ENCODE measurements around the gene LCE3C.
"Not testable (repeated sequence)": the region's sequence is repeated elsewhere in the genome, so short reads cannot be mapped to it uniquely, and the experiment has no call there.

The LCE3C gene

GRCh38 chr1:152599934-152600333 is at the start of gene LCE3C:
Gene LCE3C (plus strand): TSS chr1:152600234. CDS start chr1:152600732, 498 bp downstream.
- no peaks in the 10 kb centered on the region for H3K9me3 Mint-ChIP-seq
- H3K36me3 Mint-ChIP-seq, result no peaks in the 10 kb centered on the region
- DNase-seq (ENCODE audit: low spot score in 2 of 2) (no peak), ATAC-seq (no peak)
- H3K4me3 Mint-ChIP-seq, result no peak within 1 kb of the TSS
- H3K4me1 Mint-ChIP-seq, result no peaks in the 10 kb centered on the region
- H3K27ac Mint-ChIP-seq, result no peak within 1 kb of the TSS

DNA sequence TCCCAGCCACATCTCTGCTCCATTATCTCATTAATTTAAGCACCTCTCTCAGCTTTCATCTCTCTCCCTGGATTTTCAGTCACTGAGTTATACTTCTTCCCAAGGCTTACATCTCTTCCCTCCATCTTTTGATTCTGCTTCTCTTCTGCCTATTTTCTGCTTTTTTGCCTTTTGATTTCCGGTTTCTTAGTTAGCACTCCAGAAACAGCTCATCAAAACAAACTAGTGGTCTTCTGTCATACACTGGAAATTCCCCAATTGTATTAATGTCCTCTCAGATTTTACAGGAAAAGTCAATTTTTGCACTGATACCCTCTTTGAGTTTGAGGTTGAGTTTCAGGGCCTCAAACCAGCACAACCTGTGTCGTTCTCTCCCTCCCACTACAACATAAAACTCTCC is 34.9 kb upstream of the LCE3C start:
- Mint-ChIP-seq H3K27ac (peak overlapping the region; percentile 2), H3K36me3 (no peaks in the 10 kb centered on the region), H3K9me3 (peaks cover 4% of the 10 kb centered on the region), H3K4me1 (peaks cover 9% of the 10 kb centered on the region), H3K4me3 (no peak overlapping the region)
- ATAC-seq, result no peak
- no peak for DNase-seq (ENCODE audit: low spot score in 2 of 2)

GRCh38 chr1:152565535-152566215 is 34.4 kb upstream of the LCE3C start:
- ATAC-seq, result peak; percentile 21
- H3K27ac Mint-ChIP-seq, result peak overlapping the region; percentile 2
- no peak overlapping the region for H3K4me3 Mint-ChIP-seq
- DNase-seq (ENCODE audit: low spot score in 2 of 2), result no peak
- H3K4me1 Mint-ChIP-seq, result peaks cover 9% of the 10 kb centered on the region
- H3K9me3 Mint-ChIP-seq, result peaks cover 4% of the 10 kb centered on the region
- no peaks in the 10 kb centered on the region for H3K36me3 Mint-ChIP-seq

GRCh38 chr1:152566681-152567080 is 33.4 kb upstream of the LCE3C start, which contains the start of gene LCE3E:
Gene LCE3E (minus strand): TSS chr1:152566780. CDS start chr1:152566208, 572 bp downstream.
- Mint-ChIP-seq H3K4me3 (no peak within 1 kb of the TSS), H3K9me3 (peaks cover 4% of the 10 kb centered on the region), H3K4me1 (peaks cover 9% of the 10 kb centered on the region), H3K36me3 (no peaks in the 10 kb centered on the region), H3K27ac (peak within 1 kb of the TSS; percentile 2)
- ATAC-seq (peak; percentile 28), DNase-seq (ENCODE audit: low spot score in 2 of 2) (no peak)

GRCh38 chr1:152577168-152577567 is 22.9 kb upstream of the LCE3C start:
- Mint-ChIP-seq H3K4me3 (no peak overlapping the region), H3K4me1 (peaks cover 6% of the 10 kb centered on the region), H3K27ac (no peak overlapping the region), H3K36me3 (no peaks in the 10 kb centered on the region), H3K9me3 (no peaks in the 10 kb centered on the region)
- ATAC-seq (peak; percentile 97), DNase-seq (ENCODE audit: low spot score in 2 of 2) (peak in 1 of 2 donors; percentile 58)

- DNase-seq (ENCODE audit: low spot score in 2 of 2); H3K27ac Mint-ChIP-seq; H3K4me3 Mint-ChIP-seq; ATAC-seq; H3K4me1 Mint-ChIP-seq; H3K36me3 Mint-ChIP-seq; H3K9me3 Mint-ChIP-seq: not testable (repeated sequence)
Measured at GRCh38 chr1:152579526-152579925, 20.5 kb upstream of the LCE3C start.

- Mint-ChIP-seq H3K27ac (no peak within 1 kb of the TSS), H3K4me3 (no peak within 1 kb of the TSS), H3K4me1 (peaks cover 6% of the 10 kb centered on the region), H3K36me3 (no peaks in the 10 kb centered on the region), H3K9me3 (no peaks in the 10 kb centered on the region)
- ATAC-seq, result no peak
- DNase-seq (ENCODE audit: low spot score in 2 of 2), result no peak
Measured at GRCh38 chr1:152580433-152580832, 19.6 kb upstream of the LCE3C start, which contains the start of gene LCE3D. Gene LCE3D (minus strand): TSS chr1:152580516. CDS start chr1:152579936, 580 bp downstream.

- Mint-ChIP-seq H3K4me1 (no peaks in the 10 kb centered on the region), H3K27ac (no peak overlapping the region), H3K36me3 (no peaks in the 10 kb centered on the region), H3K4me3 (no peak overlapping the region), H3K9me3 (no peaks in the 10 kb centered on the region)
- no peak for DNase-seq (ENCODE audit: low spot score in 2 of 2)
- peak; percentile 61 for ATAC-seq
Measured at GRCh38 chr1:152582647-152583046, 17.4 kb upstream of the LCE3C start.

DNA sequence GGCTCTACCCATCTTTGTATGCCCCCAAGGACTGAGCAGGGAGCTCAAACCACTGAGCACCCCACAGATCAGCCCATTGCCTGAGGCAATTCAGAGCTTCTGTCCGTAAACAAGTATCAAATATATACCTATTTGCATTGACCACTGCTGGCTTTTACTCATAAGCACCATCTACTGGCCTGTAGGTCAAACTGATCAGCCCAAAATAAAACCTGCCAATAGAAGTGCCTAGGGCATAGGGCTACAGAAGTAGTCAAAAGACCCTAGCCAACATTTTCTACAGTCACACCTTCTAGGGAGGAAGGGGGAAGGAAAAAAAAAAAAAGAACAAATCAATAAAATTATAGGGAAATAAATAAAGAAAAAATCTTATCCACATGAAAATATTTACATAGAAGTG is 14.4 kb upstream of the LCE3C start:
- no peak overlapping the region for H3K4me3 Mint-ChIP-seq
- H3K27ac Mint-ChIP-seq, result no peak overlapping the region
- no peaks in the 10 kb centered on the region for H3K9me3 Mint-ChIP-seq
- H3K4me1 Mint-ChIP-seq, result no peaks in the 10 kb centered on the region
- no peaks in the 10 kb centered on the region for H3K36me3 Mint-ChIP-seq
- no peak for DNase-seq (ENCODE audit: low spot score in 2 of 2)
- no peak for ATAC-seq

DNA sequence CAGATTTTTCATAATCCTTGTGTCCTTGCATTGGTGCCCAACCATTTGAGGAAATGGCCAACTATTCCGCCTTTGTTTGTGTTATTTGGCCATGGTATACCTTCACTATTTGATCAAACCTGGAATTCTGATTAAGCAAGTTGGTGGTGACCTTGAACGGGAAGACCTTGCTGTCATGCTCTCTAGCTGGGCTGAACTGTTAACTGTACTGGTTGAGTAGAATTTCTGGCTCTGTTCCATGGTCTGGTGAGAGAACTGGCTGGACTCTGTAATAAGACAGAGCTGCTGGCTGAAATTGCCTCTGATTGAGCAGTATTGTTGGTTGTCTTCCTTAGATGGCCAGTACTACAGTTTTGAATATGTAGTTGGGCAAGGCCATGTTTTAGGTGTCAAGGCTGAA is 3.0 kb upstream of the LCE3C start:
- H3K36me3 Mint-ChIP-seq, result no peaks in the 10 kb centered on the region
- no peaks in the 10 kb centered on the region for H3K4me1 Mint-ChIP-seq
- ATAC-seq, result no peak
- H3K4me3 Mint-ChIP-seq, result no peak overlapping the region
- DNase-seq (ENCODE audit: low spot score in 2 of 2), result no peak
- H3K27ac Mint-ChIP-seq, result no peak overlapping the region
- H3K9me3 Mint-ChIP-seq, result no peaks in the 10 kb centered on the region

- ATAC-seq, result no peak
- H3K27ac Mint-ChIP-seq, result no peak within 1 kb of the TSS
- no peaks in the 10 kb centered on the region for H3K36me3 Mint-ChIP-seq
- DNase-seq (ENCODE audit: low spot score in 2 of 2), result no peak
- H3K9me3 Mint-ChIP-seq, result peaks cover 2% of the 10 kb centered on the region
- H3K4me1 Mint-ChIP-seq, result no peaks in the 10 kb centered on the region
- no peak within 1 kb of the TSS for H3K4me3 Mint-ChIP-seq
Measured at GRCh38 chr1:152613511-152613910, 13.5 kb downstream of the LCE3C start, which contains the start of gene LCE3B. Gene LCE3B (plus strand): TSS chr1:152613811. CDS start chr1:152613811, 0 bp downstream.

- DNase-seq (ENCODE audit: low spot score in 2 of 2), result no peak
- H3K4me3 Mint-ChIP-seq, result no peak overlapping the region
Measured at GRCh38 chr1:152621993-152622392, 22.0 kb downstream of the LCE3C start.

DNA sequence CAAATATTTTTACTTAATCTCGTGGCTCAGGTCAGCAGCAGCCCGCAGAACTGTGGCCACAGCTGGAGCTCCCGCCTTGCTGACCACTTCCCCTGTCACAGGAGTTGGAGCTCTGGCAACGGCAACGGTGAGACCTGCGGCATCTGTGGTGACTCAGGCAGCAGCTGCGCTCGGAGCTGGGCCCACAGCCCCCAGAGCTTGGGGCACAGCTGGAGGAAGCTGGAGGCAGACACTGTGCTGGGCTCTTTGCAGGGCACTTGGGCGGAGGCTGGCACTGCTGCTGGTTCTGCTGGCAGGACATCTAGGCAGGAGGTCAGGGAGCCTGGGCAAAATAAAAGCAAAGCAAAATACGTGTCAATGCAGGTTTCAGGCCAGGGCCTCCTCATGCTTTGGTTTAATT is 22.8 kb downstream of the LCE3C start, which contains the start of gene LCE3A:
Gene LCE3A, minus strand, starts transcription at position 301 of the 400 bp plus-strand sequence. Its CDS starts 0 bp downstream, at position 301.
- DNase-seq (ENCODE audit: low spot score in 2 of 2) (no peak), ATAC-seq (peak; percentile 52)
- H3K27ac Mint-ChIP-seq, result no peak within 1 kb of the TSS
- H3K9me3 Mint-ChIP-seq, result peaks cover 6% of the 10 kb centered on the region
- no peak within 1 kb of the TSS for H3K4me3 Mint-ChIP-seq
- peaks cover 13% of the 10 kb centered on the region for H3K4me1 Mint-ChIP-seq
- no peaks in the 10 kb centered on the region for H3K36me3 Mint-ChIP-seq

More at GRCh38 chr1:152621993-152622392, 22.0 kb downstream of the LCE3C start:
- Mint-ChIP-seq H3K4me1 (peaks cover 13% of the 10 kb centered on the region), H3K9me3 (peaks cover 6% of the 10 kb centered on the region), H3K36me3 (no peaks in the 10 kb centered on the region), H3K27ac (no peak overlapping the region)
- ATAC-seq, result no peak

GRCh38 chr1:152623203-152623844 is 23.3 kb downstream of the LCE3C start:
- H3K27ac Mint-ChIP-seq, result no peak overlapping the region
- H3K36me3 Mint-ChIP-seq, result no peaks in the 10 kb centered on the region
- DNase-seq (ENCODE audit: low spot score in 2 of 2) (peak; percentile 10 to 58), ATAC-seq (peak; percentile 66)
- peaks cover 13% of the 10 kb centered on the region for H3K4me1 Mint-ChIP-seq
- H3K9me3 Mint-ChIP-seq, result peaks cover 5% of the 10 kb centered on the region
- H3K4me3 Mint-ChIP-seq, result no peak overlapping the region

DNA sequence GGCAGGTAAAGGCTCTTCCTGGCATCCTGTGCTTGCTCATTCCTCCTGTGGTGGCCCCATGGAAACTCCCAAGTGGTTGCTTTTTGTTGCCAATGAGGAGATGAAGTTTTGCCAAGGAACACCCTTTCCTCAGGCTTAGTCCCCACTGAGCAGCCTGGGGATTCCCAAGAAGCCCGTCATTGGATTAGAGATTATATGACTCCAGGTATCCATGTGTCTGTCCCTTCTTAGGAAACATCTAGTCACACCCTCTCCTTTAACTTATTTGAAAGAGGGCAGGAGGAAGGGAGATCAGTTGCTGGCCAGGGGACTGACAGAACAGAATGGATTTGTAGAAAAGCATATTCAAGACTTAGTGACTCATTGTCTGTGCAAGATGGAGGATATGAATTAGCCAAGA is 26.7 kb downstream of the LCE3C start:
- DNase-seq (ENCODE audit: low spot score in 2 of 2) (no peak), ATAC-seq (no peak)
- peaks cover 13% of the 10 kb centered on the region for H3K4me1 Mint-ChIP-seq
- H3K9me3 Mint-ChIP-seq, result peaks cover under 1% of the 10 kb centered on the region
- H3K36me3 Mint-ChIP-seq, result no peaks in the 10 kb centered on the region
- H3K27ac Mint-ChIP-seq, result no peak overlapping the region
- no peak overlapping the region for H3K4me3 Mint-ChIP-seq

DNA sequence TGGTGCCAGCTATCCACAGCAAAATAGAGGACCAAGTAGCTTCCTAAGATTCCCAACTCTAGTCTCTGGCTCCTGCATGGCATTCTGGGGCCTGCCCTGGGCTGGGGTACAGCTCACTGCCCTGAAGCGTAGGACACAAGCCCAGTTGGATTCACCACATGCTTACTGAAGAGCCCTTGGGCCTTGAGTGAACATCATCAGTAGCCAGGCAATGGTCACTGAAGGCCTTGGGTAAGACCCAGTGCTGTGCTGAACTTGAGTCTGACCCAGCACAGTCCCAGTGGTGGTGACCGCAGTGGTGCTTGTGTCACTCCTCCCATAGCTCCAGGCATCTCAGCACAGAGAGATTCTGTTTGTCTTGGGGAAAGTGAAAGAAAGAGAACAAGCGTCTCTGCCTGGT is 30.6 kb downstream of the LCE3C start:
- Mint-ChIP-seq H3K9me3 (peaks cover 4% of the 10 kb centered on the region), H3K36me3 (no peaks in the 10 kb centered on the region), H3K27ac (no peak overlapping the region), H3K4me1 (no peaks in the 10 kb centered on the region), H3K4me3 (no peak overlapping the region)
- ATAC-seq (no peak), DNase-seq (ENCODE audit: low spot score in 2 of 2) (no peak)

All from stimulated activated effector memory CD8-positive, alpha-beta T cell treated with anti-CD3 and anti-CD28 coated beads, Interleukin-12 subunit alpha, Interleukin-12 subunit beta, amount 100 ng/mL, for 72 hours (primary cell).